ENCODE measurements around the gene APOF. TPM values are rescaled to one million over a fixed set of nuclear protein-coding genes. Genes with fewer than 3 reads are reported as not detected.
"Not testable (repeated sequence)": the region's sequence is repeated elsewhere in the genome, so short reads cannot be mapped to it uniquely, and the experiment has no call there.

Gene APOF
- total and polyA plus RNA-seq, 4 donors = 0.12 TPM; not detected in 3

- H3K9me3 ChIP-seq (ENCODE audit: control insufficient read depth in 4 of 4, insufficient read depth in 3 of 4, low read length in 3 of 4) = no peaks in the 10 kb centered on the region
- H3K36me3 ChIP-seq (ENCODE audit: control insufficient read depth in 4 of 4, insufficient read depth in 4 of 4, low read length in 4 of 4) = peaks cover 3 to 17% (median 11%) of the 10 kb centered on the region in 4 donors
- TF ChIP-seq CTCF (IDR thresholded peaks at IDR 0.05; ENCODE audit: control extremely low read depth, extremely low read depth) = no peak
- no peaks in the 10 kb centered on the region for H3K27me3 ChIP-seq (ENCODE audit: control insufficient read depth in 3 of 3, insufficient read depth in 3 of 3, low read length in 2 of 3)
- peaks cover 0 to 14% (median 8%) of the 10 kb centered on the region in 5 donors for H3K4me1 ChIP-seq (ENCODE audit: control insufficient read depth in 5 of 5, insufficient read depth in 5 of 5, low read length in 5 of 5)
- H3K27ac ChIP-seq (ENCODE audit: low read depth in 1 of 2, low read length in 1 of 2) = no peak overlapping the region
- H3K9ac ChIP-seq (ENCODE audit: insufficient read depth in 1 of 2, low read length in 2 of 2) = no peak overlapping the region
- 90 to 95% methylated on average over 7 of the region's 7 CpGs for WGBS, 2 donors
- no peak for ATAC-seq (ENCODE audit: insufficient read depth, low FRiP score)
- DNase-seq = no peak
- H3K4me3 ChIP-seq = no peak overlapping the region
These were observed 31.6 kb downstream of the APOF start for GRCh38 chr12:56330936-56331490.

- Histone ChIP-seq H3K9ac (ENCODE audit: insufficient read depth in 1 of 2, low read length in 2 of 2) (no peak overlapping the region), H3K9me3 (ENCODE audit: control insufficient read depth in 4 of 4, insufficient read depth in 3 of 4, low read length in 3 of 4) (no peaks in the 10 kb centered on the region), H3K27me3 (ENCODE audit: control insufficient read depth in 3 of 3, insufficient read depth in 3 of 3, low read length in 2 of 3) (no peaks in the 10 kb centered on the region), H3K4me1 (ENCODE audit: control insufficient read depth in 5 of 5, insufficient read depth in 5 of 5, low read length in 5 of 5) (no peaks in the 10 kb centered on the region), H3K36me3 (ENCODE audit: control insufficient read depth in 4 of 4, insufficient read depth in 4 of 4, low read length in 4 of 4) (peaks cover 22 to 50% (median 46%) of the 10 kb centered on the region in 4 donors), H3K4me3 (no peak overlapping the region), H3K27ac (ENCODE audit: low read depth in 1 of 2, low read length in 1 of 2) (no peak overlapping the region)
- ATAC-seq (ENCODE audit: insufficient read depth, low FRiP score) (no peak), DNase-seq (no peak)
- no peak for TF ChIP-seq CTCF (IDR thresholded peaks at IDR 0.05; ENCODE audit: control extremely low read depth, extremely low read depth)
- WGBS, 2 donors = 89 to 94% methylated on average over 6 of the region's 6 CpGs
These were observed 36.1 kb downstream of the APOF start for GRCh38 chr12:56326533-56326932.

- DNase-seq (no peak), ATAC-seq (ENCODE audit: insufficient read depth, low FRiP score) (no peak)
- TF ChIP-seq CTCF (IDR thresholded peaks at IDR 0.05; ENCODE audit: control extremely low read depth, extremely low read depth) = no peak
- H3K9ac ChIP-seq (ENCODE audit: insufficient read depth in 1 of 2, low read length in 2 of 2) = no peak overlapping the region
- H3K36me3 ChIP-seq (ENCODE audit: control insufficient read depth in 4 of 4, insufficient read depth in 4 of 4, low read length in 4 of 4) = peaks cover 22 to 50% (median 46%) of the 10 kb centered on the region in 4 donors
- H3K4me3 ChIP-seq = no peak overlapping the region
- no peak overlapping the region for H3K27ac ChIP-seq (ENCODE audit: low read depth in 1 of 2, low read length in 1 of 2)
- no peaks in the 10 kb centered on the region for H3K4me1 ChIP-seq (ENCODE audit: control insufficient read depth in 5 of 5, insufficient read depth in 5 of 5, low read length in 5 of 5)
- WGBS, 2 donors = 95 to 98% methylated on average over 8 of the region's 8 CpGs
- no peaks in the 10 kb centered on the region for H3K9me3 ChIP-seq (ENCODE audit: control insufficient read depth in 4 of 4, insufficient read depth in 3 of 4, low read length in 3 of 4)
- H3K27me3 ChIP-seq (ENCODE audit: control insufficient read depth in 3 of 3, insufficient read depth in 3 of 3, low read length in 2 of 3) = no peaks in the 10 kb centered on the region
These were observed 36.5 kb downstream of the APOF start for GRCh38 chr12:56326126-56326525.

GRCh38 chr12:56324206-56324605, 38.5 kb downstream of the APOF start:
- no peak overlapping the region for H3K27ac ChIP-seq (ENCODE audit: low read depth in 1 of 2, low read length in 1 of 2)
- DNase-seq = no peak
- H3K9me3 ChIP-seq (ENCODE audit: control insufficient read depth in 4 of 4, insufficient read depth in 3 of 4, low read length in 3 of 4) = no peaks in the 10 kb centered on the region
- ATAC-seq (ENCODE audit: insufficient read depth, low FRiP score) = no peak
- no peak for TF ChIP-seq CTCF (IDR thresholded peaks at IDR 0.05; ENCODE audit: control extremely low read depth, extremely low read depth)
- no peaks in the 10 kb centered on the region for H3K27me3 ChIP-seq (ENCODE audit: control insufficient read depth in 3 of 3, insufficient read depth in 3 of 3, low read length in 2 of 3)
- no peaks in the 10 kb centered on the region for H3K4me1 ChIP-seq (ENCODE audit: control insufficient read depth in 5 of 5, insufficient read depth in 5 of 5, low read length in 5 of 5)
- H3K9ac ChIP-seq (ENCODE audit: insufficient read depth in 1 of 2, low read length in 2 of 2) = no peak overlapping the region
- WGBS, 2 donors = 95% methylated on average over 6 of the region's 6 CpGs
- peaks cover 22 to 58% (median 47%) of the 10 kb centered on the region in 4 donors for H3K36me3 ChIP-seq (ENCODE audit: control insufficient read depth in 4 of 4, insufficient read depth in 4 of 4, low read length in 4 of 4)
- no peak overlapping the region for H3K4me3 ChIP-seq

GRCh38 chr12:56321610-56322009, 41.0 kb downstream of the APOF start:
- not testable (repeated sequence) for DNase-seq; H3K4me3 ChIP-seq; H3K4me1 ChIP-seq (ENCODE audit: control insufficient read depth in 5 of 5, insufficient read depth in 5 of 5, low read length in 5 of 5); H3K27ac ChIP-seq (ENCODE audit: low read depth in 1 of 2, low read length in 1 of 2); H3K9ac ChIP-seq (ENCODE audit: insufficient read depth in 1 of 2, low read length in 2 of 2); ATAC-seq (ENCODE audit: insufficient read depth, low FRiP score); H3K9me3 ChIP-seq (ENCODE audit: control insufficient read depth in 4 of 4, insufficient read depth in 3 of 4, low read length in 3 of 4); H3K27me3 ChIP-seq (ENCODE audit: control insufficient read depth in 3 of 3, insufficient read depth in 3 of 3, low read length in 2 of 3)
- peaks cover 15 to 57% (median 39%) of the 10 kb centered on the region in 4 donors for H3K36me3 ChIP-seq (ENCODE audit: control insufficient read depth in 4 of 4, insufficient read depth in 4 of 4, low read length in 4 of 4)
- WGBS, 2 donors = 95% methylated on average over 7 to 8 of the region's 8 CpGs

All from lung (tissue), 12 donors.